Glomerular visceral epithelial cell (primary cell): Measurements from ENCODE around the gene SPINK4.

ENCODE experiments used
- DNase-seq: peaks from one replicate; pipeline ENCODE4 v3.0.0-alpha.2; 2016; ENCODE audit errors: extremely low spot score

Gene SPINK4

GRCh38 chr9:33257276-33257675, 17.3 kb downstream of the SPINK4 start:
- no peak for DNase-seq

- no peak for DNase-seq
These were observed 20.4 kb downstream of the SPINK4 start for GRCh38 chr9:33260372-33260771.

GRCh38 chr9:33263131-33264002, 23.4 kb downstream of the SPINK4 start:
- DNase-seq = peak; percentile 23

- peak; percentile 10 for DNase-seq
These were observed 24.1 kb downstream of the SPINK4 start for GRCh38 chr9:33264003-33264472.

GRCh38 chr9:33264473-33265177, 24.7 kb downstream of the SPINK4 start, which contains the start of the genes BAG1 and CHMP5:
BAG1 (minus strand) TSS chr9:33264708.
CHMP5 (plus strand) TSS chr9:33265049; CDS start chr9:33265079, 30 bp downstream.
- DNase-seq = peak; percentile 100

- no peak for DNase-seq
These were observed 25.4 kb downstream of the SPINK4 start for GRCh38 chr9:33265211-33265865.

GRCh38 chr9:33267151-33267767, 27.3 kb downstream of the SPINK4 start:
- no peak for DNase-seq

- no peak for DNase-seq
These were observed 30.2 kb downstream of the SPINK4 start for GRCh38 chr9:33270146-33270545.

GRCh38 chr9:33272061-33272460, 32.1 kb downstream of the SPINK4 start:
- peak; percentile 38 for DNase-seq

- no peak for DNase-seq
These were observed 33.5 kb downstream of the SPINK4 start for GRCh38 chr9:33273266-33273971.

GRCh38 chr9:33273972-33274328, 34.0 kb downstream of the SPINK4 start:
- DNase-seq = peak; percentile 38

GRCh38 chr9:33277484-33277883, 37.5 kb downstream of the SPINK4 start:
- no peak for DNase-seq

- DNase-seq = no peak
These were observed 45.5 kb downstream of the SPINK4 start for GRCh38 chr9:33285502-33285901.

GRCh38 chr9:33287087-33287490, 47.1 kb downstream of the SPINK4 start:
- DNase-seq = peak; percentile 66

- no peak for DNase-seq
These were observed 48.3 kb downstream of the SPINK4 start for GRCh38 chr9:33288235-33288634.

GRCh38 chr9:33288828-33289483, 49.0 kb downstream of the SPINK4 start:
- DNase-seq = no peak

- no peak for DNase-seq
These were observed 49.5 kb downstream of the SPINK4 start for GRCh38 chr9:33289496-33289895.

GRCh38 chr9:33289936-33290246, 49.9 kb downstream of the SPINK4 start:
- no peak for DNase-seq

- peak; percentile 99 for DNase-seq
These were observed 50.5 kb downstream of the SPINK4 start, which contains the start of gene NFX1 for GRCh38 chr9:33290247-33291030. NFX1 (plus strand) TSS chr9:33290516; CDS start chr9:33290573, 57 bp downstream.

GRCh38 chr9:33291031-33291397, 51.0 kb downstream of the SPINK4 start:
- no peak for DNase-seq
